HG02642 (cell line): ENCODE results near the gene ARL6IP4.
A peak's percentile ranks its signal among the peaks of the same experiment; 100 is the strongest.

Experiments
- ATAC-seq: cut with Tn5 transposase; IDR thresholded peaks from one replicate; pipeline ENCODE4 v1.9.1; 2021; ENCODE audit warnings: mild to moderate bottlenecking; ENCODE audit not compliant: unreplicated experiment, poor library complexity

Gene ARL6IP4

DNA sequence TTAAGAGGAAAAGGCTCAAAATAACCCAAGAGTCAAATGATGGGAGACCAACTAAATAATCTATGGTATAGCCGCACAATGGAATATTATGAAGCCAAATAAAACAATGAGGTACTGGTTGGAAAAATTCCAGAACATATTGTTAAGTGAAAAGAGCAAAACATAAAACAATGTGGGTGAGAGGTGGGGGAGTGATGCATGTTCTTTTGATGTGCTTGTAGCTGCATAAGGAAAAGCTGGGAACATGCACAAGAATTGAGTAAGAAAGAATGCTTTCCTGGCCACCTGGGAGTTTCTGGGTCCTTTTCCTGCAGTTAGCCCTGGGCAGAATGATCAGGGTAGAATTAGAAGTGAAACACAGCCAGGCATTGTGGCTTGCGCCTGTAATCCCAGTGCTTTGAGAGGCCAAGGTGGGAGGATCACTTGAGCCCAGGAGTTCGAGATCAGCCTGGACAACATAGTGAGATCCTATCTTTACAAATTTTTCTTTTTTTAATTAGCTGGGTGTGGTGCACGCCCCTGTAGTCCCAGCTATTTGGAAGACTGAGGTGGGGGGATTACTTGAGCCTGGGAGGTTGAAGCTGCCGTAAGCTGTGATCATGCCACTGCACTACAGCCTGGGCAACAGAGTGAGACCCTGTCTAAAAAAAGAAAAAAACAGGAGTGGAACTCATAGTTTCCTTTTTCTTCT, 22.1 kb upstream of the ARL6IP4 start:
- no peak for ATAC-seq

DNA sequence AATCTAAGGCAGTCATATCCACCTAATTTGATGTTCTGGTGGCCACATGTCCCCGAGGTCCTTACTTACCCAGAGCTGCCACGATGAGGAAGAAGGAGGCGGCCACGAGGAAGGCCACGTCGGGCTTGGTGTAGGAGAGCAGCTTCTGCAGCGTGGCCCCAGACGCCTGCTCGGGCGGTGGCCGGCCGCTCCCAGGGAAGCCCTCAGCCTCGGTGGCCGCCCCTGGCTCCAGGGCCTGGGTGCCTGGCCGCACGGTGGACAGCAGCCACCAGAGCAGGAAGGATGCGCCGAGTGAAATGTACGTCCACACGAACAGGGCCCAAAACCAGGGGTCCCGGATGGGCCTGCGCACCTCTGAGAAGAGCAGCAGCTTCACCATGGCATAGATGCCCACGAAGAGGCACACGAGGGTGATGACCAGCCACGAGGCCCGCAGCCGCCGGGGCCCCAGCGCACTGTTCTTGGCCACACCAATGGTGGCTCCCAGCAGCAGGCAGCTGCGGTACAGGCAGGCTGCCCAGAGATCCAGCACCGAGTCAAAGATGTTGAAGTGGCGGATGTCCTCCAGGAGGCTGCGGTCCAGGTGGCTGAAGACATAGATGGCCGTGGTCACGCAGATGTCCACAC, 20.8 kb upstream of the ARL6IP4 start:
- no peak for ATAC-seq

DNA sequence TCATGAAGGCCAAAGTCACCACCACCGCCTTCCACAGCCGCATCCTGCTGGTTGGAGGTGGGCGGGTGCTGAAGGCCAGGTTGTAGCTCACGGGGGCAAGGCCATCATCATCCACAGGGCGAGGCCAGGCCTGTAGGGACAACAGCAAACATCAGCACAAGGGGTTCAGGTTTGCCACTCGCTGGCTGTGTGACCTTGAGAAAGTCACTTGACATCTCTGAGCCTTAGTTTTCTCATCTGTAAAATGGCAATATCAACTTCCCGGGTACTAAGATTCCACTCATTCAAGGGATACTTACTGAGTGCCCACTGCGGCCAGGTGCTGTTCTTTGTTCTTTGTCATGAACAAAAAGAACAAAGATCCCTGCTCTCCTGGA, 20.3 kb upstream of the ARL6IP4 start:
- ATAC-seq = no peak

DNA sequence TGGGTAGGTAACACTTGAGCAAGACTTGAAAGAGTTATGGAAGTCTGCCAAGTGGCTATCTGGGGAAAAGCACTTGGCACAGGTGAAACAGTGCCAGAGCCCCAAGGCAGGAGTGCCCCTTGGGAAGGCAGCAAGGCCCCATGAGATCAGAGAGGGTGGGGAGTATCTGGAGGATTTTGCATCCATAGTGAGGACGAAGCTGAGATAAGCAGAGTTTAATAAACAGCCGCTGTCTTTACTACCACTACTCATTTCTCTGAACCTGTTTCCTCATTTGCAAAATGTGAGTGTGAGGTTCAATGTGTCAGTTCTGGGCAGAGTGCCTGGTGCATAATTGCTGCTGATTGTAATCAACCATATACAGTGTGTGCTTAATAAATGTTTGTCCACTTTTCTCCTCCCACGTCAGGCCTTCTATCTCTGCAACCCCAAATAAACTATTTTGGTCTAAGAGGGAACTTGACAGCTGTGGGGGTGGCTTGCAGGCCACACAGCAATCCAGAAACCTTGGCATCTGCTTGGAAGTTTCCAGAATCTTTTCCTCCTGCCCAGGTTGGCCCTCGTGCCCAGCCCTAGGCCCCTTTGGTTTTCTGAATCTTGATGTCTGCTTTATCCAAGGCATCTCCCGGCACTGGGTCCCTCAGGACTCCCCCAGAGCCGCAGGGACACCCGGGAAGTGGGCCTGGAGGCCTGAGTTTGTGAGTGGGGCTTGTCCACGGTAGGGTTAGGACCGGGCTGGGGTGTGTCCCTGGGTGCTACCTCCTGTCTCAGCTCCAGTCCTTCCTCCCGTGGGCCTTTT, 18.8 kb upstream of the ARL6IP4 start:
- ATAC-seq = no peak

DNA sequence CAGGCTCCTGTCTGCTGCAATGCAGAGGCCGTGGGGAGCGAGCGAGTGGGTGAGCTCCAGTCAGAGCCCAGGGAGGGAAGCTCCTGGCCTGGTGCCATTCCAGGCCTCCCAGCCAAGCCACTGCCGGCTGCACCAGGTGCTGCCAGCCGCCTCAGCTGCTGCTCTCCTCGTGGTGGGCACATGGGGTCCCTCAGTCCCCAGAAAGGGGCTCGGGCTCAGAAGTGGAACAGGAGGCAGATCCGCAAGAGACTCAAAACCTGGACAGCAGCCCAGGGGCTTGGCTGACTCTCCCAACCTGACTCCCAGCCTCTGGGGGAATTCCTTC, 16.6 kb upstream of the ARL6IP4 start:
- ATAC-seq = no peak

DNA sequence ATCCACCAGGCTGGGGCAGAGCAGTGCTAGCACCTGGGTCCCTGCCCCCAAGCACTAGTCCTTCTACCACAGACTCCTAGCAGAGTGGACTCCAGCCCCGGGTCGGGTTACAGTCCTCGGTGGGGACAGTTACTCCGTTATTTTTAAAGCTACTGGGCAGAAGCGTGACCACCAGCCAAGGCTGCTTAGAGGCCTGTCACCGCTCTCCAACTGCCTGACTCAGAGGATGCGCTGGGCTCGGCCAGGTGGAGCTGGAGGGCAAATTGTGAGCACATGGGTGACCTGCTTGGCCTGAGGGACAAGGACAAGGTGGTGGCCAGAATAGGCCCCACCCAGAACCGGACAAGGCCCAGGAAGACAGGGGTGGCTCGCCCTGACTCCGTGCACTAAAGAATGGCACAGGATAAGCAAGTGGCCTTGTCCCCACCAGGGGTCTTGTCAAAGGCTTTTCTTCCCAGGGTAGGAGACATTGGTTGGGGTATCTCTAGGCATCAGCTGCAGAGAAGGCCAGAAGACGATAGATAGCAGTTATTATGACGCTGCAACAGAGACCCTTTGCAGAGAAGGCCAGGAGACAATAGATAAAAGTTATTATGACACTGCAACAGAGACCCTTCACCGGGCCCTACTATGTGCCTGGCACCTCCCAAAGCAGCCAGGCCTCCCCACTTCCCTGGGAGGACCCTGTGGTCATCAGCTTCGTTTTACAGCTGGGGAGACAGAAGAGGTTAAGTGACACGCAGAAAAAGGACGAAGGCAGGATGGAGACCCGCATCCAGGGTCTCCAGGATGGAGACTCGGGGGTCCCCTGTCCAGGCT, 15.8 kb upstream of the ARL6IP4 start:
- no peak for ATAC-seq

DNA sequence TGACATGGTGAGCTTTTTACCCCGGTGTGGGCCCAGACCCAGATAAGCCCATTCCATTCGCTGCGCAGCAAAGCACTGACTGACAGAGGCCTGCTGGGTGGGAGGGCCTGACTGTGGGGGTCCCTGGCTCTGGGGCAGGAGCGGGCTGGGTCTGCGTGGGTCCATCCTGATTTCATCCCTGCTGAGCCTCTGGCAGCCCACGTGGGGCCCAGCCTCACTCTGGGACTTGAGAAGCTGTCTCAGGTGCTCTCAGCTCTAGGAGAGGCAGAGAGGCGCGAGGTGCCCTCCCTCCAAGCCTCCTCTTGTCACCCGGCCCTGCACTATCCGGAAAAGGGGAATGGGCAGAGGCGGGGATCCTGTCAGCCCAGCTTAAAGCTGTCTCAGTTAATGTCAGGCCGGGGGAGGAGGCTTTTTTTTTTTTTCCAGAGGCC, 15.1 kb upstream of the ARL6IP4 start:
- ATAC-seq = no peak

DNA sequence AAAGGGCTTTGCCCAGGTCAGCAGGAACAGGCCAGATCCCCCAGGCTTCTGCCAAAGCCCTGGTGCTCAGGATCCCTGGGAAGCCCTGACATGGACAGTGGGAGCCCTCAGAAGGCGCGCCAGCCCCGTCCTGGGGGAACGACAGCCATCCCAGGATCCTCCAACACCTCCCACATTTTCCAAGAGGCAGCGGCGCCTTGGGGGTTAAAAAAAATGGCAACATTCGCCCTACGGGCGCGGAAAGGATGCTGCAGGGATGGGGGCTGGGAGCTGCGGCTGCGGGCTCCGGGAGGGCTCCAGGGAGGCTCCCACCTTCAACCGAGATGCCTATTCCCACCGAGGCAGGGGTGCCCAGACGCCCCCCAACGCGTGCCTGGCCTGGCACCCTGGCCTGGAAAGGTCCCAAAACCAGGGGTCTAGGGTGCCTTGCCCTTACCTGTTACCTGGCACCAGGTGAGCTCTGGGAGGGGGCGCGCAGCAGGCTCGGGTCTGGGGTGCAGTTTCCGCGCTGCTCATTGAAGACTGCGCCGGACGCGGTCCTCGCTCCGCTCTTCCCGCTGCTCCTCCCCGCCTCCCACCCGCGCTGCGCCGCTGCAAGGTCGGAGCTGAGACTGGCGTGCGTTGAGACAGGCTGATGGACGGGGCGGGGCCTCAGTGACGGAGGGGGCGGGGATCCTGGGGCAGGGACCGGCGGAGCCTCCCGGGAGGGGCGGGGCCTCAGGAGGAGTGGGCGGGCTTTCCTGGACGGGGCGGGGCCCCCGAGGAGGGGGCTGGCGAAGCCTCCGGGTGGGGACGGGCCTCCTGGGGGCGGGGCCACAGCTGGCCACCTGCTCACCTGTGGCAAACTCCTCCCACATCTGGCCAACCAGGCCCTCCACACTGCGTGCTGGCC, 14.4 kb upstream of the ARL6IP4 start, which contains the start of gene ABCB9:
Gene ABCB9 (minus strand): TSS at position 613 of the 892 bp plus-strand sequence. CDS start 6,228 bp downstream, outside the sequence.
- ATAC-seq = no peak

DNA sequence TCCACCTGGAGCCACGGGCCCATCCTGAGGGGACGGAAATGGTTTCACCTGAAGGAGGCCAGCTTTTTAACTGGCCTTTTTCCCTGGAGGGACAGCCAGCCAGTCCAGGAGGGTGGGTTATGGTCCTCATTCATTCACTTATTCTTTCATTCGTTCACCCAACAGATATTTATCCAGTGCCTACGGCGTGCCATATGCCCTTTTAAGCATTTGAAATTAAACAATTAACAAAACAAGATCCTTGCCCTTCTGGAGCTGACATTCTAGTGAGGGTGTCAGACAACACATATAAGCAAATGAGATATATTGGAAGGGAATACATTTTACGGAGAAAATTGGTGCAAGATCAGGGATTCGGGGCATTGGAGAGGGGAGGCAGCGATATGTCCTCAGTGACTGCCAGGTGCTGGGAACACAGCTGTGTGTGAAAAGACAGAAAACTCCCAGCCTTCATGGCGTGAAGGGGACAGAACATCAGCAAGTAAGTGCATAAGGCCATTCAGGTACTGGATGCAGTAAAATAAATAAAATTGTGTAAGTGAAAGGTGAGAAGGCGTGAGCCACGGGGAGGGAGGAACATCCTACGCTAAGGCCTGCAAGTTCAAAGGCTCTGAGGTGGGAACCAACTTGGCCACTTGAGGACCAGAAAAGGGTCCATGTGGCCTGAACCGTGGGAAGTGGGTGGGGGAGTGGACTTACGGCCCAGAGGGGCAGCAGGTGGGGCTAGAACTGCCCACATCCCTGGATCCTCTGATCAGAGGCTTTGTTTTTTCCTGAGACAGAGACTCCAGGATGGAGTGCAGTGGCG, 13.5 kb upstream of the ARL6IP4 start:
- ATAC-seq = no peak

DNA sequence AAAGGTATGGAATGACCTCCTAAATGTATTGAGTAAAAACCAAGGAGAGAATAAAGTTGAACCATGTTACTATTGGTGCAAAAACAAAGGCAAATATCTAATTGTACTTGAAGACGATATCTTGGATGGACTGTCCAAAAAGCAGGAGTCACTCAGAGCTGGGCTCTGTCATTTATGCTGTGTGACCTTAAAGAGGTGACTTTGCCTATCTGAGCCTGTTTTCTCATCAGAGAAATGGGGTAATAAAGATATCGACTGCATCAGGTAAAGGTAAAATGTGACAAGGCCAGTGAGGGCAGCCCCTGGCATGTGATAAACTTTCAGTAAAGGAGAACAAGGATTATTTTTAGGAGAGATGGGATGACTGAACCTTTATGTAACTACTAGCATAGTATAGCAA, 12.4 kb upstream of the ARL6IP4 start:
- no peak for ATAC-seq

DNA sequence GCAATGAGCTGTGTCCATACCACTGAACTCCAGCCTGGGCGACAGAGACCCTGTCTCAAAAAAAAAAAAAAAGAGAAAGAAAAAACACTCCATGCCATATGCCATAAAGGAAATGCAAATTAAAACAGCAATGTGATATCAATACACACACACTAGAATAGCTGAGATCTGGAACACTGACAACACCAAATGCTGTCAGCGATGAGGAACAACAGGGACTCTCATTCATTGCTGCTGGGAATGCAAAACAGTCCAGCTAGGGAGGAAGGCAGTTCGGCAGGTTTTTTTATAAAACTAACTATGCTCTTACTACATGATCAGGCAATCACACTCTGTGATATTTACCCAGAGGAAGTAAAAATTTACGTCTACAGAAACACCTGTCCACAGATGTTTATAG, 10.8 kb upstream of the ARL6IP4 start:
- no peak for ATAC-seq

DNA sequence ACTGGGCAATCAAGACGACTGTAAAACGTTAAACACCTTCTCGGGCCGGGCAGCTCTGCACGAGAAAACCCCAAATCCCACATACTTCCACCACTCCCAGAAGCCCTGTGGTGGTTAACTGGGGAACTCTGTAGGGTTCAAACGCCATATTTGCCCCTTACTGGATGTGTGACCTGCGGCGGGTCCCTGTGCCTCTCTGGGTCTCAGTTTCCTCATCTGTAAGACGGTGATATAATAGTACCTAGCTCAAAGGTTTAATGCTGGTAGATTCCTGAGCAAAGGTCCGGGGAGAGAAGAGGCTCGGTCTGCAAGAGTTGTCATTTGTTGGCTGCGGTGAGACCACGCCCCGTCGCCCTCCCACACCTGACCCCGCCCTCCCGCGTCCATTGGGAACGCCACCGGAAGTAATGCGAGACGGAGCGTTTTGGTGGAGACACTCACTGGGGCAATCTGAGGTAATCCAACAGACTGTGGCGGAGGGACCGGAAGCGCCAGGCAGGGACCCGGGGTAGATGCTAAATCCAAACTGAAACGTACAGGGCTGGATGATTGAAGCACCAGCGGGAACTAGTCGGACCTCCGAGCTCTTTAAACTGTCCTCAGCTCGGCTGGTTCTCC, 6.1 kb upstream of the ARL6IP4 start:
- peak; percentile 79 for ATAC-seq

DNA sequence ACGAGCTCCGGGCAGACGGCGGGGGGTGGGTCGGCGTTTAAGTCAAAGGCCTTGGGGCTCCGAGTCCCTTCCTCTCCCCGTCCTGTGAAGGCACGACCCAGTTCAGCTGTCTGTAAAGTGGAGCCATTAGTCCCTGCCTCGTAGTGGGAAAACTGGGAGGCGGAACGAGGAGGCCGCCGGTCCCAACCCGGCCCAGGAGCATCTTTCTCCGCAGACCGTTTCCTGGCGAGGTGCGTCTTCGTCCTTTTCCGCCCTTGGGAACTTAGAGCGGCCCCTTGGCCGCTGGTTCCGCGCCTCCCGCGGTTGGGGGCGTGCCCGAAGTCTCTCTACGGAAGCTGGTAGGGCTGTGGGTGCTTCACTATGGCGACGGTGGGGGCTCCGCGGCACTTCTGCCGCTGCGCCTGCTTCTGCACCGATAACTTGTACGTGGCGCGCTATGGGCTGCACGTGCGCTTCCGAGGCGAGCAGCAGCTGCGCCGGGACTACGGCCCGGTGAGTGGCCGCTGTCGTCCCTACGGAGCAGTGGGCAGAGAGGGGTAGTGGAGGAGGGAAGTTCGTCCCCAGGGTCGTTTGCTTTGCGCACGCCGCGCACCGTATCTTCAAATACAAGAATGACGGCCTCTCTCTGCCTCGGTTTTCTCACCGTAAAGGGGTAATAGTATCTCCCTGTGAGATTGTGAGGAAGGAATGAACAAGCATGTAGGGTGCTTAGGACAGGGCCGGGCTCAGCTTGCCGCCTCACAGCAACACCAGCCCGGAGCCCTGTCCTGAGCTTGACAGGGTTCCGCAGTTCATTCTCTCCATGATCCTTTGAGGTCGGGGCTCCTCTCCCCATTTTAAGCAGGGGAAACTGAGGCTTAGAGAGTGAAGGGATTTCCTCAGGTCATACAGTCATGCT, 5.3 kb upstream of the ARL6IP4 start, which contains the start of gene OGFOD2:
Gene OGFOD2 (plus strand): TSS at position 353 of the 898 bp plus-strand sequence. CDS start 8 bp downstream, at position 361.
- peak; percentile 75 for ATAC-seq

DNA sequence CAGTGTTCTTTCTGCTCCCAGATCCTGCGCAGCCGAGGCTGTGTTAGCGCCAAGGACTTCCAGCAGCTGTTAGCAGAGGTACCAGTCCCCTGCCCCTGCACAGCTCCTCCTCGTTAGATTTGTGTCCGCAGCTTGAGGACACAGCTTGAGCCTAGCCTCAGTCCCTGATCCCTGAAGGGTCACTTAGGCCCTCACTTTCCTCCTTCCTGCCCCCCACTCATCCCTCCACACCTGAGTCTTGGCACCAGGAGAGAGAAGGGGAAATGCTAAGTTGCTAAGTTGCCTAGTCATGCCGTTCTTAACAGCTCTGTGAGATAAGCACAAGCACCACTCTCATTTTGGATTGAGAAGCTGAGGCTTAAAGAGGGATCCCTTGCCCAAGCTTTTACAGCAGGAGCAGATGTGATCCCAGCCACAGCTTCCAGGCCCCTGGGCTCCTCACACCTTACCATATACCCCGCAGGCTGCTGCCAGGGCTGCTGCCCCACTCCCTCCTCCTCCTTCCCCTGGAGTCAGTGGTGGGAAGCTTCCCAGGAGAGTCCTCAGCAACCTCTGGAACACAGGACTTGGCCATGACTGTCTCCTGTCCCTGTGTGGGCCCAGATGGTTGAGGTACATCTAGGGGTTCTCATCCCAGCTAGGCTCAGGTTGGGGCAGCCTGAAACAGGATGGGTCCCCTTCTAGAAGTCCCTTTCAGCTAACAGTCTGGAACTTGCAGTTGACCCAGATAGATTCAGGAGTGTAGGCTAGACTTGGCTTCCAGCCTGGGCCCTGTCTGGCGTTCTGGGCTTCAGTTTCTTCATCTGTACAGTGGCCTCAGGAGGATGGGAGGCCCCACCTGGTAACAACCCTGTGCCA, 4.5 kb upstream of the ARL6IP4 start:
- ATAC-seq = no peak

DNA sequence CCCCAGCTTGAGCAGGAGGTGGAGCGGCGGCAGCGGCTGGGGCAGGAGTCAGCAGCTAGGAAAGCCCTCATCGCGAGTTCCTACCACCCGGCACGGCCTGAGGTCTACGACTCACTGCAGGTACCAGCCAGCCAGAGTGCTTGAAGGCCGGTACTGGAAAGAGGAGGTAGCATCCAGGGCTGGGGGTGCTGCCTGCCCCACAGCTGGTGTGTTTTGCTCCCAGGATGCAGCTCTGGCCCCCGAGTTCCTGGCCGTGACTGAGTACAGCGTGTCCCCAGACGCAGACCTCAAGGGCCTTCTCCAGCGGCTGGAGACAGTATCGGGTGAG, 3.9 kb upstream of the ARL6IP4 start:
- ATAC-seq = no peak

DNA sequence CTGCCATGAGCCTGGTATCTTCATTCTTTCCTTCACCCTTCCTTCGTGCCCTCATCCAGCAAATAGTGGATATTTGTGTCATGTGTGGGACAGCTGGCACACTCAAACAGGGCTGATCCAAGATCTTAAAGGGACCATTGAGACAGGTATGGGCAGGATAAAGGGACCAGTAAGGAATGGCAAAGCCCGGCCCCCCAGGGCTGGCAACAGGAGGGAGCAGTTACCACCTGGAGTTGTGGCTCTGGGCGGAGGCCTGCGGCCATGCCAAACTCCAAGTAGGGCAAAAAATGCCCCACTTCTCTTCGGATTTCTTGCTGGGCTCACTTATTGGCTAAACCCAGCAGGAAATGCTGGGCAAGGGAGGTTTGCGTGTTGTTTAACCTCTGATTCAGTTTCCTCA, 3.3 kb upstream of the ARL6IP4 start:
- ATAC-seq = no peak
